ENCODE data around the gene SNED1.
"Not testable (repeated sequence)": the region's sequence is repeated elsewhere in the genome, so short reads cannot be mapped to it uniquely, and the experiment has no call there.

Gene SNED1

DNA sequence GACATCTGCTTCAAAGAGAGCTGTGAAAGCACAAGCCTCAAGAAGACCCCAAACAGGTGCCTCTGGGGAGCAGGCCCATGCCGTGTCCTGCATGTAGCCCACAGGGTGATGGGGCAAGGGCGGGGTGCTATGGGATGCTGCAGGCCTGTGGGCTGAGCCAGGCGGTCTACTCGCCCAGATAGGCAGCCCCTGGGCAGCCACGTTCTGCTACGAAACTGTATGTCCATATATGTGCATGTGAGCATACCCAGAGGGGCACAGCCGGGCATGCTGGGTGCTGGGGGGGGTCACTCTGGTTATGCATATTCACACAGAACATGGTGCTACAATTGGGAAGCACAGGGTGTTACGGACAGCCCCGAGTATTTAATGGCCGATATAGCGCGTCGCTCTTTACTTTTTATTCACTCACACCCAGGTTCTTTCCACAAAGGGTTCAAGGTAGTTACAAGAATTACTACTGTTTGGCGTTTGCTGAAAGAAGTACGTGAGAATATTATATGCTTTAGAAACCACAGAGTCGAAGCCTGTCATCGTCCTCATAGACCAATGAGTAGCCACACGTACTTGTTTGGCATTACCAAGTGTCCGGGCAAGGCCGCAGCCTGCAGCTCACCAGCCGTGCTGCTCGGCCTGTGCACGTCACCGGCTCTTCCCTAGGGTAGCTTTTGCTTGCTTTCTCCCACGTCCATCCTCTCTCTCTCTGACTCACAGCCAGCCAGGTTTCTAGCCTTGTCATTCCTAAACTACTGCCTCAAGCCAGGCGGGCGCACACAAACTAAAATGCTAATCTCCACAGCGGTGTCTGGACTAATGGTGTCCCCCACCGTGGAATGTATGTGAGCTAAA is 89.2 kb downstream of the SNED1 start:
- in situ Hi-C loops (cut with MboI; ENCODE audit: low pct_unique_long_range_greater_than_20kb, low sequenced_read_pairs) = no loop called here
- DNase-seq = no peak

DNA sequence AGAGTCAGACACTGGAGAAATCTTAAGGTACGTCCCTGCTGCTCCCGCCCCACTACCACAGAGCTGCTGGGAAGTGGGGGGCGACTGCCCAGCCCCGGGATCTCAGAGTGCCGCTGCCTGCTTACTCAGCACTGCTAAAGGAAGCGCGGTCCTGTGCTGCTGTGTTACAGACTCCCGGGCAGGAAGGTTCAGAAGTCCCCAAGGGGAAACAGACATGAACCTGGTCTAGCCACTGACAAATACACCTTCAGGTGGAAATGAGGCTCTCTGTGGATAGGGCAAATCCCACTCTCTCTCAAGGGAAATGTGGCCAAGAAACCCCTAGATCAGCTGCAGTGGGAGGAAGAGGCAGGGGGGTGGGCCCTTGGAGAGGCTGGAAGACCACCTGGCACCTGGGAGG is 90.0 kb downstream of the SNED1 start:
- in situ Hi-C loops (cut with MboI; ENCODE audit: low pct_unique_long_range_greater_than_20kb, low sequenced_read_pairs) = no loop called here

GRCh38 chr2:241088791-241089732 is 90.6 kb downstream of the SNED1 start:
- in situ Hi-C loops (cut with MboI; ENCODE audit: low pct_unique_long_range_greater_than_20kb, low sequenced_read_pairs) = no loop called here

More for the DNA sequence above, 90.0 kb downstream of the SNED1 start:
- DNase-seq = no peak

DNA sequence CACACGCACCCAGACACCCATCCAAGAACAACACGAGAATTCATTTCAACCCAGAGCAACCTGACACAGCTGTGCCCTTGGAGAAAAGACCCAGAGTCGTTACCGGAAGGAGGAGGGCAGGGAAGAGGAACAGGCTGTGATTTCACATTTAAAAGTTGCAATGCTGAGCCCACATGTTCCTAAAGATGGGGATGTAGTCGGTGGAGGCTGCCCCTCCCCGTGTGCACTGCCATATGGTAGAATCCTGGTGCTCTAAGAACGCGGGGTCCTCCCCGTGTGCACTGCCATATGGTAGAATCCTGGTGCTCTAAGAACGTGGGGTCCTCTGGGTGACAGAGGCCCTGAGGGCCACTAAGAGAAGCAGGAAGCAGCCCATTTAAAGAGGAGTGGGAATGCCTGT is 92.8 kb downstream of the SNED1 start:
- in situ Hi-C loops (cut with MboI; ENCODE audit: low pct_unique_long_range_greater_than_20kb, low sequenced_read_pairs) = no loop called here
- no peak for DNase-seq

More at GRCh38 chr2:241088791-241089732, 90.6 kb downstream of the SNED1 start:
- no peak for DNase-seq

GRCh38 chr2:241091734-241092445 is 93.5 kb downstream of the SNED1 start:
- in situ Hi-C loops (cut with MboI; ENCODE audit: low pct_unique_long_range_greater_than_20kb, low sequenced_read_pairs) = no loop called here

GRCh38 chr2:241092677-241093076 is 94.3 kb downstream of the SNED1 start:
- in situ Hi-C loops (cut with MboI; ENCODE audit: low pct_unique_long_range_greater_than_20kb, low sequenced_read_pairs) = no loop called here

More at GRCh38 chr2:241091734-241092445, 93.5 kb downstream of the SNED1 start:
- no peak for DNase-seq

GRCh38 chr2:241093133-241093781 is 94.8 kb downstream of the SNED1 start:
- in situ Hi-C loops (cut with MboI; ENCODE audit: low pct_unique_long_range_greater_than_20kb, low sequenced_read_pairs); DNase-seq: not testable (repeated sequence)

More at GRCh38 chr2:241092677-241093076, 94.3 kb downstream of the SNED1 start:
- no peak for DNase-seq

DNA sequence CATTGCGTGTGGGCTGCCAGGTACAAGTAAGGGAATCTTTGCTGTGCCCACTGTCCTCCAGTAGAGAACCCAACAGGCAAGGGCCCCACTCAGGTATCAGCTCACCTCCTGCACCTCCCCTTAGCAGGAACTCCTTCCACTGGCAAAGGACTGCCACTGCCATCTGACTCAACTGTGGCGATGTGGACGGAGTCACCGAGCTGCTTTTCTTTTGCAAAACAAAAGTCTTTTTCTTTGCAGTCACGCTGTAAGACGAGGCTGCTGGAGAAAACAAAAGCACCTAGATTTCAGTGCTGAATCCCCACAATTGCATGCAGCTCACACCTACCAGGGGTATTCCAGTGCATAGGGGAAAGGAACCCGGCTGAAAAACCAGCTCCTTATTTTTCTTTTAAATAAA is 95.8 kb downstream of the SNED1 start:
- DNase-seq = no peak
- in situ Hi-C loops (cut with MboI; ENCODE audit: low pct_unique_long_range_greater_than_20kb, low sequenced_read_pairs) = no loop called here

DNA sequence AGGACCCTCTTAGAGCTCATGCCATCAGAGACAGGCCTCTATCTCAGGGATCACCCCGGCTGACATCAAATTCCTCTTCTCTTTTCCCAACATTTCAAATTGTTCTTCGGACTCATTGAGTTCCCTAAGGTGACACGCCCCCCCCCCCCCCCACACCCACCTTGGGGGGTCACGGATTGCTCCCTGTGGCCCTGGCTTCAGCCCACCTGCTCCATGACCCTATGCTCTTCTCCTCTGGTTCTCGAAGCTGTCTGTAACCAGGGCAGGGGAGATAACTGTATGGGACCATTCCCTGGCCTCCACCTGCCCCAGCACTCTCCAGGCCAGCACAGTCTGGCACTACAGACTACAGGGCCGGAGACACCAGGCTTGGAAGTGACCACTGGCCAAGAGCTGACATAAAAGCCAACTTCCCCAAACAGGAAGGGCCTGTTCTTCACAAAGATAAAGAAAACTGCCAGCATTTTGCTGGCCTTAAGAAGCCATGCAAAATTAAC is 96.6 kb downstream of the SNED1 start:
- in situ Hi-C loops (cut with MboI; ENCODE audit: low pct_unique_long_range_greater_than_20kb, low sequenced_read_pairs) = no loop called here
- no peak for DNase-seq

GRCh38 chr2:241095594-241096290 is 97.3 kb downstream of the SNED1 start:
- in situ Hi-C loops (cut with MboI; ENCODE audit: low pct_unique_long_range_greater_than_20kb, low sequenced_read_pairs) = no loop called here
- DNase-seq = no peak

GRCh38 chr2:241096979-241097378 is 98.6 kb downstream of the SNED1 start:
- in situ Hi-C loops (cut with MboI; ENCODE audit: low pct_unique_long_range_greater_than_20kb, low sequenced_read_pairs) = no loop called here

GRCh38 chr2:241099246-241099645 is 100.8 kb downstream of the SNED1 start:
- in situ Hi-C loops (cut with MboI; ENCODE audit: low pct_unique_long_range_greater_than_20kb, low sequenced_read_pairs) = no loop called here
- no peak for DNase-seq

More at GRCh38 chr2:241096979-241097378, 98.6 kb downstream of the SNED1 start:
- no peak for DNase-seq

DNA sequence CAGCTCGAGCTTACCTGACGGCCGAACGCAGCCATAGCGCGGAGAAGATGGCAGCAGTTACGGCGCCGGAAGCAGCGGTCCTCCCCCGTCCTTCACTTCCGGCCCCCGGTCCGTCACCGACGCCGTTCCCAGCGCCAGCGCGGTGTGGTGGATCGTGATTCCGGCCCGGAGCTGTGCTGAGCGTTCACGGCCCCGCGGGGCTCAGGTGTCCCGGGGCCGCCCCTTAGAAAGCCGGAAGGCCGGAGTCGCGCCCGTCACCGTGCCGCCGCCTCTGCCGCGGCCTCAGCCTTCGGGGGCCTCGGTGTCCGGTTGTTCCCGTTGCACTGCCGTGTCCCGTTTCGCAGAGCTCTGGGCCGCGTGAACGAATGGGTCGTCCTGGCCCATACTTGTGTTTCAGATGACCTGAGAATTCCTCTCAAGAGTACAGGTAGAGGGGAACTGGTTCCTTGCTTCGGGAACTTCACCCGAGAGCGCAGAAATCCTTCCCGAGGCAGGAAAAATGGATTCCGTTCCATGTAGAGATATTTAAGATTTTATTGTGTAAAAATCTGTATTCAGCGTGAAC is 103.9 kb downstream of the SNED1 start, which contains the start of gene MTERF4:
MTERF4 (minus strand) TSS at position 49 of the 565 bp plus-strand sequence; CDS start at position 35, 14 bp downstream.
- DNase-seq = peak; percentile 86
- in situ Hi-C loops (cut with MboI; ENCODE audit: low pct_unique_long_range_greater_than_20kb, low sequenced_read_pairs) = no loop called here

DNA sequence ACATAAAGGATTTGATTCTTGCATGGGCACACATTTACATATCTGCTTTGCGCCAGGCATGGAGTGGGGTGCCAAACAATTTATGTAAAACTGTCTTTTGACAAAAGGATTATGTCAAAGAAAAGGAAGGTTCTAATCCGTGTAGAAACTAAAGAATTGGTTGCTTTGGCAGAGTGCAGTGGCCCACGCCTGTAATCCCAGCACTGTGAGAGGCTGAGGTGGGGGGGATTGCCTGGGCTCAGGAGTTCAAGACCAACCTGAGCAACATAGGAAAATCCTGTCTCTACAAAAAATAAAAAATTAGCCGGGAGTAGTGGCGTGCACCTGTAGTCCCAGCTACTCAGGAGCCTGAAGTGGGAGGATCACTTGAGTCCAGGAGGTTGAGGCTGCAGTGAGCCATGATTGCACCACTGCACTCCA is 104.8 kb downstream of the SNED1 start:
- in situ Hi-C loops (cut with MboI; ENCODE audit: low pct_unique_long_range_greater_than_20kb, low sequenced_read_pairs) = no loop called here
- DNase-seq = no peak

DNA sequence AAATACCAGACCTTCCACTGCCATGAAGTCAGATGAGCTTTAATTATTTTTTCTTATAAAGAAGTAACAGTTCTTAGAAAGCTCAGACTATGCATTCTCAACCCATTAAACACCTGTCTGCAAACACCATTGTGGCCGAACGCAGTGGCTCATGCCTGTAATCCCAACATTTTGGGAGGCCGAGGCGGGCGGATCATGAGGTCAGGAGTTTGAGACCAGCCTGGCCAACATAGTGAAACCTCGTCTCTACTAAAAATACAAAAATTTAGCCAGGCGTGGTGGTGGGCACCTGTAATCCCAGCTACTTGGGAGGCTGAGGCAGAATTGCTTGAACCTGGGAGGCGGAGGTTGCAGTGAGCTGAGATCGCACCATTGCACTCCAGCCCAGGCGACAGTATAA is 106.2 kb downstream of the SNED1 start:
- DNase-seq; in situ Hi-C loops (cut with MboI; ENCODE audit: low pct_unique_long_range_greater_than_20kb, low sequenced_read_pairs): not testable (repeated sequence)

GRCh38 chr2:241105641-241106040 is 107.2 kb downstream of the SNED1 start:
- in situ Hi-C loops (cut with MboI; ENCODE audit: low pct_unique_long_range_greater_than_20kb, low sequenced_read_pairs) = no loop called here
- DNase-seq = no peak

DNA sequence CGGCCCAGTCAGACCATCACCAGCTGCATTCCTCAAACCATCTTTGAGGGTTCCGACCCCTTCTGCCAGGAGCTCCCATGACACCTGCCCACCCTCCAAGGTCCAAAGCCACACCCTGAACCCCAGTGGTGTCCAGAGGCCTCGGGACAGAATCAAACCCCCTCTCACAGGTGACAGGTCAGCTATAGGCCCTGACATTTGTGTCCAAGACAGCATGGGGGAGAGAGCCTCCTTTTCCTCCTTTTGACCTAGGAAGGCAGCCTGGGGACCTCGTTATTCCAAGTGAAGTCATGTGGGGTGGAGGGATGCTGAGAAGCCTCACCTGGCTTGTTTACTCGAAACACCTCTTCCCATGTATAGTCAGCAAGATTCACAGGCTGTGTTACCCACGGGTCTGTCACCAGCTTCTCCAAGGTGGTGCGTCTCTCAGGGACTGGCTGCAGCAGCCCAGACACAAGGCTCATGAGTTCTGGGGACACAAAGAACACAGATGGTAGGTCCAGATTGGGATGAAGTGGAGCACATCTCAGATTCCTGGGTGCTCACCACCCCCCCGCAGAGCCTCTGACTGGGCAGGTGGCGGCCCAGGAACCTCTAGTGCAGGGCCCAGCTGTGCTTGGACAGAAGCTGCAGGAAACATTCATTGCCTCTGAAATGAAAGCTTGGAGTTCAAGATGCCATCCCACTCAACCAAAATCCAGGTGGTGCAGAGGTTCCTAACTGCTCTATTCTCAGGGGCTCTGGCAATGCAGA is 108.8 kb downstream of the SNED1 start:
- DNase-seq = no peak
- in situ Hi-C loops (cut with MboI; ENCODE audit: low pct_unique_long_range_greater_than_20kb, low sequenced_read_pairs) = no loop called here

All from KBM-7 (cell line).